HG03342 (cell line): ENCODE data around the gene NUP98.
"Not testable (repeated sequence)": the region's sequence is repeated elsewhere in the genome, so short reads cannot be mapped to it uniquely, and the experiment has no call there.

Source experiments
- ATAC-seq: cut with Tn5 transposase; IDR thresholded peaks from one replicate; pipeline ENCODE4 v1.9.1; 2021; ENCODE audit warnings: mild to moderate bottlenecking, moderate library complexity; ENCODE audit not compliant: unreplicated experiment

The NUP98 gene

GRCh38 chr11:3802011-3802790, 4.8 kb upstream of the NUP98 start:
- no peak for ATAC-seq

GRCh38 chr11:3799873-3800272, 2.5 kb upstream of the NUP98 start:
- ATAC-seq: no peak

DNA sequence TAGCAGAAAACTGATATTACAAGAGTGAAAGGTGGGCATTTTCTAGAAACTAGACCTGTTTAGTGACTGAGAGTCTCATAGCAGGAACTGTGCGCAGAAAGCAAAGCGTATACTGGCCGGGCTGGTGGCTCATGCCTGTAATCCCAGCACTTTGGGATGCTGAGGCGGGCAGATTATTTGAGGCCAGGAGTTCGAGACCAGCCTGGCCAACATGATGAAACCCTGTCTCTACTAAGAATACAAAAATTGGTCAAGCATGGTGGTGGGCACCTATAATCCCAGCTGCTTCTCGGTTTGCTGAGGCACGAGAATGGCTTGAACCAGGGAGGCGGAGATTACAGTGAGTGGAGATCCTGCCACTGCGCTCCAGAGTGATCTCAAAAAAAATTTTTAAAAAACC, 1.8 kb upstream of the NUP98 start:
- ATAC-seq: no peak

- ATAC-seq: peak; percentile 37
Observed at GRCh38 chr11:3796801-3797328, 489 bp downstream of the NUP98 start.

- no peak for ATAC-seq
Observed at GRCh38 chr11:3796346-3796745, 1.0 kb downstream of the NUP98 start.

- no peak for ATAC-seq
Observed at GRCh38 chr11:3796002-3796311, 1.4 kb downstream of the NUP98 start.

DNA sequence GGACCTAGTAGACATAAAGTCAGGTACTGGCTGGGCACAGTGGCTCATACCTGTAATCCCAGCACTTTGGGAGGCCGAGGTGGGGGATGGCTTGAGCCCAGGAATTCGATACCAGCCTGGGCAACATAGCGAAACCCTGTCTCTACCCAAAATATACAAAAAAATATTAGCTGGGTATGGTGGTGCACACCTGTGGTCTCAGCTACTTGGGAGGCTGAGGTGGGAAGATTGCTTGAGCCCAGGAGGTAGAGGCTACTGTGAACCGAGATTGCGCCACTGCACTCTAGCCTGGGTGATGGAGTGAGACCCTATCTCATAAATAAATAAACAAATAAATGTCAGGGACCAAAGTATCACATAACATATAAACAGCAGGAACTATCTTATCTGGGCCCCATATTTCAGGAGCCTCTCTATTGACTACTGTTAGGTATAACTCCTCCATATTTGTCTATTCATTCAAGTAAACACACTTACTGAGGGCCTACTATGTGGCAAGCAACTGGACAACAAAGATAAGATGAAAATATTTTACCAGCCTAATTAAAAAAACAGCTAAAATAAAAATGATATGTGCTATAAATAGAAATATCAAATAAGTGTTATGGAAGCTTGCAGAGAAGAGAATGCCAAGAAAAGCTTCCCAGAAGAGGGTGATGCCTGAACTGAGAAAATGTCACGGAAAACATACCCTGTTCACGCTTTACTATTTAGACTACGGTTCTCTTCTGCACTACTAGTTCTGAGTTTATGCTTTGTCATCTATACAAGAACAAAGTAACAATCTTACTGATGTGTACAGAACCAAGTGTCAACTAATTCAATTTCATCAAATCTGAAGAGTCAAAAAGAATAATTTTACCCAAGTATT, 2.0 kb downstream of the NUP98 start:
- ATAC-seq: no peak

GRCh38 chr11:3794387-3794786, 3.0 kb downstream of the NUP98 start:
- not testable (repeated sequence) for ATAC-seq

DNA sequence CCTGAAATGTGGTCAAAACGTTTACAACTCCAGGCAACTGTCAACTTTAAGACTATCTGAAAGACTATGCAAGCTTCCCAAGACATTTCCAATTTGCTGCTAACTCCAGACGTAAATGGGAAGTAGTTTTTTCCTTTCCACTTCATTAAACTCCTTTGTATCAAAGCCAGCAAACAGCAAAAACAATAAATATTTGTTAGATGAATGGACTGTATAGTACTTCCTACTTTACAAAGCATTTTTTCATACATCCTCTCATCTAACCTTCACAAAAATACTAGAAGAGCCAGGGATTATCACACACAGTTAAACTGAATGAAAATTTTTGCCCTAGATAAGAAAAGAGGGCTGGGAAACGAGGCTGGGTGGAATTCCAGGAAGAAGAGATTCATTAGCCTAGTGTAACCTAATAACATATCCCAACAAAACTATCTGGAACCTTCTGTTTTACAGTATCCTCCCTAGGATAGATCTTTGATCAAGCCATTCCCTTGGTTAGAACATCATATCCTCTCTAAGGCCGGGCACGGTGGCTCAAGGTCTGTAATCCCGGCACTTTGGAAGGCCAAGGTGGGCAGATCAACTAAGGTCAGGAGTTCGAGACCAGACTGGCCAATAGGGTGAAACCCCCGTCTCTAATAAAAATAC, 10.4 kb downstream of the NUP98 start:
- ATAC-seq: no peak

- ATAC-seq: no peak
Observed at GRCh38 chr11:3783611-3784010, 13.7 kb downstream of the NUP98 start.

DNA sequence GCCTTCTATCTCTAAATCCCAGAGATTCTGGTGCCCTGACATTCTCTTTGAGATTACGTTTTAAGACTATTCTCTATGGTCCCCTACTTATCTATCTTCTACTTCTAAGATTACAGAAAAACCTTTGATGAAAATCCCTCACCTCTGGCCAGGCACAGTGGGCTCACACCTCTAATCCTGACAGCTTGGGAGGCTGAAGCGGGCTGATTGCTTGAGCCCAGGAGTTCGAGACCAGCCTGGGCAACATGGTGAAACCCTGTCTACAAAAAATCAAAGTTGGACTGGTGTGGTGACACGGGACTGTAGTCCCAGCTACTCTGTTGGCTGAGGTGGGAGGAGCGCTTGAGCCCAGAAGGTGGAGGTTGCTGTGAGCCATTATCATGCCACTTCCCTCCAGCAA, 14.4 kb downstream of the NUP98 start:
- ATAC-seq: no peak

DNA sequence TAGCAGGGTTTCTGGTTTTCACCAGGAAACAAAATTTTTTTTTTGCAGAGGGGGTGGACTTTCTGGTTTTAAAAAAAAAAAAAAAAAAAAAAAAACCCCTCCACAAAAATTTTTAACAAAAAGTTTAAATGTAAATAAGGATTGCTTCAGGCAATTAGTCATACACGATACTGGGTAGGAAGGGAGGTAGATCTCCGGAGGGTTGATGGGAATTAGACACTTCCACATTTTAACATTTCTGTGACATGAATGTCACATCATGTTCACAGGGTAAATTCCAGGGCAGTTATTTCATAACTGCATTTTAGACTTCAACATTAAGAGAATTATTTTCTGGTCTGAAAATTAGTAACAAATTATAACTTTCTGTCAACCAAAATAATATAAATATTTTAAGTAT, 15.9 kb downstream of the NUP98 start:
- no peak for ATAC-seq

- ATAC-seq: no peak
Observed at GRCh38 chr11:3775736-3776406, 21.5 kb downstream of the NUP98 start.

DNA sequence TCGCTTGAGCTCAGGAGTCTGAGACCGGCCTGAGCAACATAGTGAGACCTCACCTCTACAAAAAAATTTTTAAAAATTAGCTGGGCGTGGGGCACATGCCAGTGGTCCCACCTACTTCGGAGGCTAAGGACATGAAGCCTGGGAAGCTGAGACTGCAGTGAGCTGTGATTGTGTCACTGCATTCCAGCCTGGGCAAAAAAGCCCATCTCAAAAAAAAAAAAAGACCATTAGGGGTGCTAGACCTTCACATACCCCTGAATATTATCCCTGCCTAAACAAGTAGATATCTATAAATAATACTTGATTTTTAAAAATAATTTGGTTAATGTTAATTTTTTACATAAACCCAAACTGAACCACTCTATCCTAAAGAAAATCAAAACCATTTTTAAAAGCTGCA, 24.2 kb downstream of the NUP98 start:
- no peak for ATAC-seq

DNA sequence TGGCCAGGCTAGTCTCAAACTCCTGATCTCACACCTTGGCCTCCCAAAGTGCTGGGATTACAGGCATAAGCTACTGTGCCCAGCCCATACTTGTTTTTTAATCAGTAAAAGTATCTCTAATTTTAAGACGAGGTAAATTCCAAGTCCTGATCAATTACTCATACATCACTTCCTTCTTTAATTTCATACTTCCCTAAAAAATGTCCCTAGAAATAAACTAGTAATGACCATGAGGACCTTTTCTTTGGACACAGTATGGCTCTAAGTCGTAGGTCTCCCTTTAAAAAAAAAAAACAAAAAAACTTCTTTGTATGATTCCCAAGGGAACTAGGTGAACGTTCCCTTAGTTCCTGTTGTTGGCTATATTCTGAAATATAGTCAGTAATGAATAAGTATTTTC, 29.8 kb downstream of the NUP98 start:
- ATAC-seq: no peak

- ATAC-seq: not testable (repeated sequence)
Observed at GRCh38 chr11:3766836-3767235, 30.5 kb downstream of the NUP98 start.

- ATAC-seq: no peak
Observed at GRCh38 chr11:3764266-3764665, 33.1 kb downstream of the NUP98 start.

DNA sequence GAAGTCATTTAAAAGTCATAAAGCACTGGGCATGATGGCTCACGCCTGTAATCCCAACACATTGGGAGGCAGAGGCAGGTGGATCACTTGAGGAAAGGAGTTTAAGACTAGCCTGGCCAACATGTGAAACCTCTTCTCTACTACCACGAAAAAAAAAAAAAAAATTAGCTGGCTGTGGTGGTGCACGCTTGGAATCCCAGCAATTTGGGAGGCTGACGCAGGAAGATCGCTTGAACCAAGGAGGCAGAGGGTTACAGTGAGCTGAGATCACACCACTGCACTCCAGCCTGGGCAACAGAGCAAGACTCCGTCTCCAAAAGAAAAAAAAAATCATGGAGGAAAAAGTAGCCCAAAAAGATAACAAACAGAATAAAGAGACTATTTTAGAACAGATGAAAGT, 42.2 kb downstream of the NUP98 start:
- ATAC-seq: no peak

DNA sequence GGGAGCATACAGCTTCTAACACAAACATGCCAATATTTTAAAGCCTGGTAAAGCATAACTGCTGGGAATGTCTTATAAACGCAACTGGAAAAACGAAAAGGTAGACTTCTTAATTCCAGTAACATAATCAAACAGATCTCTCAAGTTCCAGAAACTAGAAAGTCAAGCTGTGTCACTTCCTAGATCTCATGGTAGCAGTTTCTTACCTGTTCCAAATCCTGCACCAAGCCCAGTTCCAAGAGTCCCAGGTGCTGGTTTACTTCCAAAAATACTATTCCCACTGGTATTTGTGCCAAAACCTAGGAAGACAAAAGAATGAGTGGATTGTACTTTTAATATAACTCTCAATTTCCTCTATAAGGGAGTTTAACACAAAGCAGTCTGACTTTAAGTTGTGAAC, 44.2 kb downstream of the NUP98 start:
- no peak for ATAC-seq

DNA sequence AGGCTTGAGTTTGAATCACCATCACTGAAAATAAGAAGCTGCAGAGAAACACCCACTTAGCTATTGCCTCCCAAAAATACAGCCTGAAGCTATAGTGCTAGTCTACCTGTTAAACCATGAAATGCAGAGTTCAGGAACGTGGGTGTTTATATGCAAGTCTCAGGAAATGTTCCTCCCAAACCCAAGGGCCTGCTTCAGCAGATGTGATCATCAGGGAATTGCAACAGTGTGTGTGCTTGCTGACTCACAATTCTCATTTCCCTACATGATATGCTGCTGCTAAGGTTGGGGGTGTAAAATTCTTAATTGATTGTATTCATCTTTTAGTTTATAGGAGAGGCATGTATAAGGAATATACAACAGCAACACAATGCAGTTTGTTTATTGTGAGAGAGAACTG, 49.6 kb downstream of the NUP98 start:
- no peak for ATAC-seq

DNA sequence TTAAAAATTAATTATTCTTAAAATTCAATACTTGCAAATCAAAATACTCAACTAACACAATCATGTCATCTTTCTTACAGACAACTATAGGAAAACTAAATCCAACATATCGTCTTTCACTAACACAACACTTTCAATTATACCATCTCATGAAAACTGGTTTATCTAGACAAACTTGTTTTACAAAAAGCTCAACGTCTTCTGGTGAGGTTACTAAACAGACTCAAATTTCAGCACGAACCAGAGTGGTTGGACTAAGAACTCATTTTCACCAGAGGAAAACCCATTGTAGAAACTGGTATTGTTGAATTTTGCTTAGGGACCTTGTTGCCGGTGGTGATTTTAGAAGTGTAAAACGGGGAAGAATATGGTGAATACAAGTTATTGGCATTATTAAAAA, 52.2 kb downstream of the NUP98 start:
- no peak for ATAC-seq
